ENCODE measurements around the gene C1QTNF2. TPM values are rescaled to one million over a fixed set of nuclear protein-coding genes. Genes with fewer than 3 reads are reported as not detected.

The C1QTNF2 gene
- total RNA-seq, 1 donor from 2014 or later, result 0.42 TPM

DNA sequence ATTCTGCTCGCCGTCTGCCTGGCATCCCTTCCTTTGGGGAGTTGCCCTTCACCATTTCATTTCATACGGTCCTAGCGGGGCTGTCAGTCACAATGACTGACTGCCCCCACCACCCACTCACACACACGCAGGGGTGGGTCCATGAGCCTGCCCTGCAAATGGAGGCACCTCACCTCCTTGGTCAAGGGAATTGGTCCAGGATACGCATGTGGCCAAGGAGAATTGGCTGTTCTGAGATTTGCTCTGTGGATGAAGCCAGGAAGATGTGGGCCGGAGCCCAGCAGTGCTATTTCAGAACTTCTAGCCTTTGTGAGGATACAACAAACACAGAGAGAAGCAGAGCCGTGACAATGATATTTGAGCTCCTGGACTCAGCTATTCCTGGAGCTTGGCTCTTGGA lies 17.0 kb downstream of the C1QTNF2 start:
- H3K27ac Mint-ChIP-seq (ENCODE audit: unreplicated experiment), result no peak overlapping the region
- H3K4me1 Mint-ChIP-seq, result peaks cover 18% of the 10 kb centered on the region
- no peaks in the 10 kb centered on the region for H3K27me3 Mint-ChIP-seq (ENCODE audit: low read depth)
- DNase-seq (ENCODE audit: low read depth, low spot score), result no peak
- H3K9me3 Mint-ChIP-seq, result no peaks in the 10 kb centered on the region
- H3K36me3 Mint-ChIP-seq (ENCODE audit: low read depth), result no peaks in the 10 kb centered on the region
- no peak overlapping the region for H3K4me3 Mint-ChIP-seq
- TF ChIP-seq, protein P1, sequence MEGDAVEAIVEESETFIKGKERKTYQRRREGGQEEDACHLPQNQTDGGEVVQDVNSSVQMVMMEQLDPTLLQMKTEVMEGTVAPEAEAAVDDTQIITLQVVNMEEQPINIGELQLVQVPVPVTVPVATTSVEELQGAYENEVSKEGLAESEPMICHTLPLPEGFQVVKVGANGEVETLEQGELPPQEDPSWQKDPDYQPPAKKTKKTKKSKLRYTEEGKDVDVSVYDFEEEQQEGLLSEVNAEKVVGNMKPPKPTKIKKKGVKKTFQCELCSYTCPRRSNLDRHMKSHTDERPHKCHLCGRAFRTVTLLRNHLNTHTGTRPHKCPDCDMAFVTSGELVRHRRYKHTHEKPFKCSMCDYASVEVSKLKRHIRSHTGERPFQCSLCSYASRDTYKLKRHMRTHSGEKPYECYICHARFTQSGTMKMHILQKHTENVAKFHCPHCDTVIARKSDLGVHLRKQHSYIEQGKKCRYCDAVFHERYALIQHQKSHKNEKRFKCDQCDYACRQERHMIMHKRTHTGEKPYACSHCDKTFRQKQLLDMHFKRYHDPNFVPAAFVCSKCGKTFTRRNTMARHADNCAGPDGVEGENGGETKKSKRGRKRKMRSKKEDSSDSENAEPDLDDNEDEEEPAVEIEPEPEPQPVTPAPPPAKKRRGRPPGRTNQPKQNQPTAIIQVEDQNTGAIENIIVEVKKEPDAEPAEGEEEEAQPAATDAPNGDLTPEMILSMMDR (conservative IDR thresholded peaks at IDR 0.05), result no peak

GRCh38 chr5:160352308-160352707 lies 18.1 kb downstream of the C1QTNF2 start:
- Mint-ChIP-seq H3K27me3 (ENCODE audit: low read depth) (no peaks in the 10 kb centered on the region), H3K36me3 (ENCODE audit: low read depth) (no peaks in the 10 kb centered on the region), H3K27ac (ENCODE audit: unreplicated experiment) (no peak overlapping the region), H3K4me1 (peaks cover 15% of the 10 kb centered on the region), H3K4me3 (no peak overlapping the region), H3K9me3 (no peaks in the 10 kb centered on the region)
- no peak for DNase-seq (ENCODE audit: low read depth, low spot score)
- TF ChIP-seq, protein P1 (conservative IDR thresholded peaks at IDR 0.05), result no peak

DNA sequence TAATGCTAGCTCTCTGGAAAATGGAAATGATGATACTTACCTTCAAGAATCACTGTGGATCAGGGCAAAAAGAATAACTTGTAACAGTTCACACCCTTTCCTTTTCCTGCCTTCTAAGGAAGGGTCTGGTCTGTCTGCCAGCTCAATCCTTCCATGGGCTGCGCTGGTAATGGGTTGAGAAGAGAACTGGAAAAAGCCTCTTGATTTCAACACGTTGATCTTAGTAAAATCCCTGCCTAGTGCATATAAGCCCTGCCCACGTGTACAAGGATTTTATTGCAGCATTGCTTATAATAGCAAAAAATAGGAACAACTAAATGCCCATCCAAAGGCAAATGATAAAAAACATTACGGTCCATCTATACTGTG lies 20.5 kb downstream of the C1QTNF2 start:
- H3K4me1 Mint-ChIP-seq, result peaks cover 4% of the 10 kb centered on the region
- no peak overlapping the region for H3K27ac Mint-ChIP-seq (ENCODE audit: unreplicated experiment)
- TF ChIP-seq, protein P1 (conservative IDR thresholded peaks at IDR 0.05), result no peak
- DNase-seq (ENCODE audit: low read depth, low spot score), result no peak
- H3K9me3 Mint-ChIP-seq, result no peaks in the 10 kb centered on the region
- H3K36me3 Mint-ChIP-seq (ENCODE audit: low read depth), result no peaks in the 10 kb centered on the region
- H3K4me3 Mint-ChIP-seq, result no peak overlapping the region
- no peaks in the 10 kb centered on the region for H3K27me3 Mint-ChIP-seq (ENCODE audit: low read depth)

- Mint-ChIP-seq H3K27ac (ENCODE audit: unreplicated experiment) (no peak overlapping the region), H3K36me3 (ENCODE audit: low read depth) (no peaks in the 10 kb centered on the region), H3K9me3 (no peaks in the 10 kb centered on the region), H3K27me3 (ENCODE audit: low read depth) (no peaks in the 10 kb centered on the region), H3K4me1 (peaks cover 4% of the 10 kb centered on the region), H3K4me3 (no peak overlapping the region)
- TF ChIP-seq, protein P1 (conservative IDR thresholded peaks at IDR 0.05), result no peak
- no peak for DNase-seq (ENCODE audit: low read depth, low spot score)
Observed at GRCh38 chr5:160349249-160349934, 21.0 kb downstream of the C1QTNF2 start.

DNA sequence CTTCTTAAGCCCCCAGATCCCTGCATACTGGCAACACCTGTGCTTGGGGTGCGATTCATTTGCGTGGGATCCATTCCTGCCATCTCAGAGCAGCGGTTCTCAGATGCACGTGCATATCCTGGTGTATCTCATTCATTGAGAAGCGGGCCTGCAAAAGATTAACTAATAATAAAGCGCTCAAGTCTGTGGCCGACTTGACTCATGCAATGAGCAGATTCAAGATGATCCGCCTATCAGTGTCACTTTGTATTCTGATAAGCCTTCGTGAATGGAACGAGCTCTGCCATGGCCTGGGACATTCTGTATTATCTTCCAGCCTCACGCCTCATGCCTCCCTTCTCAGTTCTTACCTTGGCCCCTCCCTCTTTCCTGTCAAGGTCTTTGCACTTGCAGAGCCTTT lies 22.3 kb downstream of the C1QTNF2 start:
- H3K4me1 Mint-ChIP-seq, result peaks cover 4% of the 10 kb centered on the region
- H3K27me3 Mint-ChIP-seq (ENCODE audit: low read depth), result no peaks in the 10 kb centered on the region
- H3K36me3 Mint-ChIP-seq (ENCODE audit: low read depth), result no peaks in the 10 kb centered on the region
- TF ChIP-seq, protein P1 (conservative IDR thresholded peaks at IDR 0.05), result no peak
- H3K4me3 Mint-ChIP-seq, result no peak overlapping the region
- no peak for DNase-seq (ENCODE audit: low read depth, low spot score)
- H3K9me3 Mint-ChIP-seq, result no peaks in the 10 kb centered on the region
- H3K27ac Mint-ChIP-seq (ENCODE audit: unreplicated experiment), result no peak overlapping the region

Data from neural crest cell (in vitro differentiated cells).